Measurements from ENCODE around the gene POC1B. TPM values are rescaled to one million over a fixed set of nuclear protein-coding genes. Genes with fewer than 3 reads are reported as not detected.

POC1B gene
- total and polyA plus RNA-seq, 4 donors: 5.0 to 28.2 (median 7.6) TPM

DNA sequence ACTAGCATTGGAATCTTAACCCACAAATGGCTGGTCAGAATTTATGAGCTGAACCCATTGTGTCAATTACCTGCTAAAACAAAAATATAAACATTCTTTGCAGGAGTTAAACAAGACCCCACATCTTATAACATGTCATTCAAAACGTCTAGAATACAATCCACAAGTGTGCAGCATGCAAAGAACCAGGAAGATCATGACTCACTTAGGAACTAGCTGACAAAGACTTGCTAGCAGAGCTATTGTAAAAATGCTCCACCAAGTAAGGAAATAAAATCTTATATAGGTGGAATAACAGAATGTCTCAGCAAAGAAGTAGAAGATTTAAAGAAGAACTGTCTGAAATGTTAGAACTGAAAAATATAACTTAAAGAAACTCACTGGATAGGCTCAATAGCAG is 26.5 kb upstream of the POC1B start:
- 51% methylated on average over 1 of the region's 1 CpG for WGBS
- no peak overlapping the region for H3K9ac ChIP-seq (ENCODE audit: low read depth in 1 of 2, low read length in 2 of 2)
- H3K27me3 ChIP-seq (ENCODE audit: control insufficient read depth in 4 of 4, insufficient read depth in 4 of 4, low read length in 3 of 4): no peaks in the 10 kb centered on the region
- H3K36me3 ChIP-seq (ENCODE audit: control insufficient read depth in 4 of 4, insufficient read depth in 3 of 4, low read depth in 1 of 4, low read length in 3 of 4): no peaks in the 10 kb centered on the region
- H3K4me1 ChIP-seq (ENCODE audit: control insufficient read depth in 4 of 4, insufficient read depth in 4 of 4, low read length in 3 of 4): no peaks in the 10 kb centered on the region
- TF ChIP-seq FOXA2 (IDR thresholded peaks at IDR 0.05): no peak
- no peak for TF ChIP-seq FOXA1 (IDR thresholded peaks at IDR 0.05)
- TF ChIP-seq, protein P1, sequence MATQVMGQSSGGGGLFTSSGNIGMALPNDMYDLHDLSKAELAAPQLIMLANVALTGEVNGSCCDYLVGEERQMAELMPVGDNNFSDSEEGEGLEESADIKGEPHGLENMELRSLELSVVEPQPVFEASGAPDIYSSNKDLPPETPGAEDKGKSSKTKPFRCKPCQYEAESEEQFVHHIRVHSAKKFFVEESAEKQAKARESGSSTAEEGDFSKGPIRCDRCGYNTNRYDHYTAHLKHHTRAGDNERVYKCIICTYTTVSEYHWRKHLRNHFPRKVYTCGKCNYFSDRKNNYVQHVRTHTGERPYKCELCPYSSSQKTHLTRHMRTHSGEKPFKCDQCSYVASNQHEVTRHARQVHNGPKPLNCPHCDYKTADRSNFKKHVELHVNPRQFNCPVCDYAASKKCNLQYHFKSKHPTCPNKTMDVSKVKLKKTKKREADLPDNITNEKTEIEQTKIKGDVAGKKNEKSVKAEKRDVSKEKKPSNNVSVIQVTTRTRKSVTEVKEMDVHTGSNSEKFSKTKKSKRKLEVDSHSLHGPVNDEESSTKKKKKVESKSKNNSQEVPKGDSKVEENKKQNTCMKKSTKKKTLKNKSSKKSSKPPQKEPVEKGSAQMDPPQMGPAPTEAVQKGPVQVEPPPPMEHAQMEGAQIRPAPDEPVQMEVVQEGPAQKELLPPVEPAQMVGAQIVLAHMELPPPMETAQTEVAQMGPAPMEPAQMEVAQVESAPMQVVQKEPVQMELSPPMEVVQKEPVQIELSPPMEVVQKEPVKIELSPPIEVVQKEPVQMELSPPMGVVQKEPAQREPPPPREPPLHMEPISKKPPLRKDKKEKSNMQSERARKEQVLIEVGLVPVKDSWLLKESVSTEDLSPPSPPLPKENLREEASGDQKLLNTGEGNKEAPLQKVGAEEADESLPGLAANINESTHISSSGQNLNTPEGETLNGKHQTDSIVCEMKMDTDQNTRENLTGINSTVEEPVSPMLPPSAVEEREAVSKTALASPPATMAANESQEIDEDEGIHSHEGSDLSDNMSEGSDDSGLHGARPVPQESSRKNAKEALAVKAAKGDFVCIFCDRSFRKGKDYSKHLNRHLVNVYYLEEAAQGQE (IDR thresholded peaks at IDR 0.05): no peak
- TF ChIP-seq, protein P2, sequence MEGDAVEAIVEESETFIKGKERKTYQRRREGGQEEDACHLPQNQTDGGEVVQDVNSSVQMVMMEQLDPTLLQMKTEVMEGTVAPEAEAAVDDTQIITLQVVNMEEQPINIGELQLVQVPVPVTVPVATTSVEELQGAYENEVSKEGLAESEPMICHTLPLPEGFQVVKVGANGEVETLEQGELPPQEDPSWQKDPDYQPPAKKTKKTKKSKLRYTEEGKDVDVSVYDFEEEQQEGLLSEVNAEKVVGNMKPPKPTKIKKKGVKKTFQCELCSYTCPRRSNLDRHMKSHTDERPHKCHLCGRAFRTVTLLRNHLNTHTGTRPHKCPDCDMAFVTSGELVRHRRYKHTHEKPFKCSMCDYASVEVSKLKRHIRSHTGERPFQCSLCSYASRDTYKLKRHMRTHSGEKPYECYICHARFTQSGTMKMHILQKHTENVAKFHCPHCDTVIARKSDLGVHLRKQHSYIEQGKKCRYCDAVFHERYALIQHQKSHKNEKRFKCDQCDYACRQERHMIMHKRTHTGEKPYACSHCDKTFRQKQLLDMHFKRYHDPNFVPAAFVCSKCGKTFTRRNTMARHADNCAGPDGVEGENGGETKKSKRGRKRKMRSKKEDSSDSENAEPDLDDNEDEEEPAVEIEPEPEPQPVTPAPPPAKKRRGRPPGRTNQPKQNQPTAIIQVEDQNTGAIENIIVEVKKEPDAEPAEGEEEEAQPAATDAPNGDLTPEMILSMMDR (IDR thresholded peaks at IDR 0.05; ENCODE audit: low read depth, low read length, missing input control): no peak
- TF ChIP-seq NR2F2 (IDR thresholded peaks at IDR 0.05): no peak
- TF ChIP-seq EGR1 (IDR thresholded peaks at IDR 0.05; ENCODE audit: low read depth in 2 of 2): no peak
- TF ChIP-seq, protein P3, sequence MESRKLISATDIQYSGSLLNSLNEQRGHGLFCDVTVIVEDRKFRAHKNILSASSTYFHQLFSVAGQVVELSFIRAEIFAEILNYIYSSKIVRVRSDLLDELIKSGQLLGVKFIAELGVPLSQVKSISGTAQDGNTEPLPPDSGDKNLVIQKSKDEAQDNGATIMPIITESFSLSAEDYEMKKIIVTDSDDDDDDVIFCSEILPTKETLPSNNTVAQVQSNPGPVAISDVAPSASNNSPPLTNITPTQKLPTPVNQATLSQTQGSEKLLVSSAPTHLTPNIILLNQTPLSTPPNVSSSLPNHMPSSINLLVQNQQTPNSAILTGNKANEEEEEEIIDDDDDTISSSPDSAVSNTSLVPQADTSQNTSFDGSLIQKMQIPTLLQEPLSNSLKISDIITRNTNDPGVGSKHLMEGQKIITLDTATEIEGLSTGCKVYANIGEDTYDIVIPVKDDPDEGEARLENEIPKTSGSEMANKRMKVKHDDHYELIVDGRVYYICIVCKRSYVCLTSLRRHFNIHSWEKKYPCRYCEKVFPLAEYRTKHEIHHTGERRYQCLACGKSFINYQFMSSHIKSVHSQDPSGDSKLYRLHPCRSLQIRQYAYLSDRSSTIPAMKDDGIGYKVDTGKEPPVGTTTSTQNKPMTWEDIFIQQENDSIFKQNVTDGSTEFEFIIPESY (IDR thresholded peaks at IDR 0.05): no peak
- TF ChIP-seq YY1 (IDR thresholded peaks at IDR 0.05): no peak
- TF ChIP-seq GABPA (IDR thresholded peaks at IDR 0.05 in 1 of 2, conservative IDR thresholded peaks at IDR 0.05 in 1 of 2): no peak
- no peak for TF ChIP-seq JUND (IDR thresholded peaks at IDR 0.05)
- no peak for TF ChIP-seq RXRA (IDR thresholded peaks at IDR 0.05)
- TF ChIP-seq TAF1 (conservative IDR thresholded peaks at IDR 0.05): no peak
- TF ChIP-seq, protein P4, sequence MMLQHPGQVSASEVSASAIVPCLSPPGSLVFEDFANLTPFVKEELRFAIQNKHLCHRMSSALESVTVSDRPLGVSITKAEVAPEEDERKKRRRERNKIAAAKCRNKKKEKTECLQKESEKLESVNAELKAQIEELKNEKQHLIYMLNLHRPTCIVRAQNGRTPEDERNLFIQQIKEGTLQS (IDR thresholded peaks at IDR 0.05): no peak
- TF ChIP-seq RAD21 (IDR thresholded peaks at IDR 0.05): no peak
- DNase-seq (ENCODE audit: low spot score): no peak
- no peak overlapping the region for H3K4me3 ChIP-seq (ENCODE audit: low read depth in 1 of 3, low read length in 3 of 3)
- H3K9me3 ChIP-seq (ENCODE audit: control insufficient read depth in 4 of 4, low read length in 3 of 4): no peaks in the 10 kb centered on the region
- H3K27ac ChIP-seq (ENCODE audit: low read depth in 1 of 2, low read length in 2 of 2): no peak overlapping the region

DNA sequence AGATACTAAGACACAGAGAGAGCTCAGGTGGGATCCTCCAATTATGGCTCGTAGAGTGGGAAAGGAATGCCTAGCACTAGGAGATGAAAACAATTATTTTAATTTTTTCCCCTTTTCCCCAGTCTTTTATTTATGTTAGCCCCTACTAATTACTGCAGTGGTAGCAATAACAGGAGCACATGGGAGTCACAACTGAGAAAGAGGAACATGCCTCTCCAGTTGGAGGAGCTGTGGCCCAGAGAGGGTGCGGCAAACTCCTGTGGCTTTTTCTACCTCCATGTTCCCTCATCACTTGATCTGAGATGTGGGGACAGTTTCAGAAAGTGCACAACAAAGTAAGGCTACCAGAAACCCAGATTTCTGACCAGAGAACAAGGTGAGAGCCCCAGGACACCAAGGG is 25.9 kb upstream of the POC1B start:
- DNase-seq (ENCODE audit: low spot score): no peak
- Histone ChIP-seq H3K4me3 (ENCODE audit: low read depth in 1 of 3, low read length in 3 of 3) (no peak overlapping the region), H3K4me1 (ENCODE audit: control insufficient read depth in 4 of 4, insufficient read depth in 4 of 4, low read length in 3 of 4) (no peaks in the 10 kb centered on the region), H3K36me3 (ENCODE audit: control insufficient read depth in 4 of 4, insufficient read depth in 3 of 4, low read depth in 1 of 4, low read length in 3 of 4) (no peaks in the 10 kb centered on the region), H3K9ac (ENCODE audit: low read depth in 1 of 2, low read length in 2 of 2) (no peak overlapping the region), H3K9me3 (ENCODE audit: control insufficient read depth in 4 of 4, low read length in 3 of 4) (no peaks in the 10 kb centered on the region), H3K27ac (ENCODE audit: low read depth in 1 of 2, low read length in 2 of 2) (no peak overlapping the region), H3K27me3 (ENCODE audit: control insufficient read depth in 4 of 4, insufficient read depth in 4 of 4, low read length in 3 of 4) (no peaks in the 10 kb centered on the region)
- WGBS: 97% methylated on average over 2 of the region's 2 CpGs
- TF ChIP-seq FOXA2 (IDR thresholded peaks at IDR 0.05) (no peak), SP1 (IDR thresholded peaks at IDR 0.05) (no peak), HNF4G (IDR thresholded peaks at IDR 0.05) (no peak), YY1 (IDR thresholded peaks at IDR 0.05) (no peak), FOXA1 (IDR thresholded peaks at IDR 0.05) (no peak), HNF4A (conservative IDR thresholded peaks at IDR 0.05) (no peak), GABPA (IDR thresholded peaks at IDR 0.05 in 1 of 2, conservative IDR thresholded peaks at IDR 0.05 in 1 of 2) (no peak), TAF1 (conservative IDR thresholded peaks at IDR 0.05) (no peak), NR2F2 (IDR thresholded peaks at IDR 0.05) (no peak), RXRA (IDR thresholded peaks at IDR 0.05) (no peak), RAD21 (IDR thresholded peaks at IDR 0.05) (no peak), EGR1 (IDR thresholded peaks at IDR 0.05; ENCODE audit: low read depth in 2 of 2) (no peak), JUND (IDR thresholded peaks at IDR 0.05) (no peak)
- TF ChIP-seq, protein P4 (IDR thresholded peaks at IDR 0.05): no peak
- TF ChIP-seq, protein P3 (IDR thresholded peaks at IDR 0.05): no peak
- TF ChIP-seq, protein P2 (IDR thresholded peaks at IDR 0.05; ENCODE audit: low read depth, low read length, missing input control): no peak
- TF ChIP-seq, protein P5, sequence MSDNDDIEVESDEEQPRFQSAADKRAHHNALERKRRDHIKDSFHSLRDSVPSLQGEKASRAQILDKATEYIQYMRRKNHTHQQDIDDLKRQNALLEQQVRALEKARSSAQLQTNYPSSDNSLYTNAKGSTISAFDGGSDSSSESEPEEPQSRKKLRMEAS (IDR thresholded peaks at IDR 0.05): no peak
